ENCODE data around the gene DNAJB6. TPM values are rescaled to one million over a fixed set of nuclear protein-coding genes. Genes with fewer than 3 reads are reported as not detected.

The DNAJB6 gene
- total and polyA plus RNA-seq, 4 donors = 118 to 143 (median 128) TPM

DNA sequence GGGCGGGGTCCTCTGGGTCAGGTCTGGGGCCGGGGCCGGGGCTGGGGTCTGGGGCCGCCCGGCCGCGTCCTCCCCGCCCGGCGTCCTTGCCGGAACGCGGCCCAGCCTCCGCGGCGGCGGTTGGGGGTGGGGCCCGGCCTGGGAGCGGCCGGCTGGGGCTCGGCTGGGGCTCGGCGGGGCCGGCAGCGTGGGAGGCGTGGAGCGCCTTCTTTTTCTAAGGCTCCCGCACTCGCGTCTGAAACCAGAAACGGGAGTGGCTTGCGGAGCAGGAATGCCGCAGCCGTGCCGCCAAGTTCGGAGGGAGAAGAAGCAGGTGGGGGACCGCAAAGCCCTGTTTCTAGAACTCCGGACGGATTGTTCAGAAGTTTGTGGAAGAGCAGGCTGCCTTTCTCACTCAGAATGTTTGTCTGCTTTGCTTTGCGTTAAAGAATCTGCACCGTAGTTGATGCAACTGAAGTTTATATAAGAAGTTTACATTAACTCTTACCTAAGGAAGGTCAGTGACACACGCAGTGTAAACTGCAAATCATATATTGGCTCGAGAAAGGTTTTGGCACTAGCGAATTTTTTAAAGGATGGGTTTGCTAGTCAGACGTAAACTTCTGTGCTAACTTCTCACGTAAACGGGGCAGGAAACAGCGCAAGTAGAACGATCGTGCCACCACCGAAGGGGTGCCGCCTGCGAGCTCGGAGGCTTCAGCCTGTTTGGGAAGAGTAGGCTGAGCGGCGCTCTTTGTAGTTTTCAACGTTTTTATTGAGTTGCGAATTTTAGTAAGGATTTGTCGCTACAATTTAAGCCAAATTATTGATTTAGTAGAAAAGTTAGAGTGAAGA, 729 bp downstream of the DNAJB6 start:
- Histone ChIP-seq H3K27ac (ENCODE audit: low read depth in 1 of 2, low read length in 2 of 2) (peak overlapping the region; percentile 77 to 97), H3K4me3 (ENCODE audit: low read length in 2 of 2) (peak overlapping the region; percentile 87 to 95), H3K9me3 (ENCODE audit: control insufficient read depth, low read length) (no peaks in the 10 kb centered on the region), H3K27me3 (ENCODE audit: control insufficient read depth in 1 of 2, insufficient read depth in 2 of 2, low read length in 1 of 2) (no peaks in the 10 kb centered on the region), H3K36me3 (ENCODE audit: control insufficient read depth in 1 of 2, insufficient read depth in 2 of 2, low read length in 1 of 2) (no peaks in the 10 kb centered on the region), H3K4me1 (ENCODE audit: control insufficient read depth in 1 of 2, insufficient read depth in 2 of 2, low read length in 2 of 2) (peaks cover 0 to 2% of the 10 kb centered on the region in 2 donors)
- peak; percentile 85 for ATAC-seq (ENCODE audit: low FRiP score)
- intact Hi-C loops (cut with DNase I) = loop anchor here (2.0 to 5.0 kb wide), 3 partner anchors 49 to 60 kb away; no protein-coding TSS in a partner anchor
- DNase-seq = peak; percentile 80 to 89
- WGBS, 2 donors = 0 to 1% methylated on average over 46 to 59 of the region's 59 CpGs

DNA sequence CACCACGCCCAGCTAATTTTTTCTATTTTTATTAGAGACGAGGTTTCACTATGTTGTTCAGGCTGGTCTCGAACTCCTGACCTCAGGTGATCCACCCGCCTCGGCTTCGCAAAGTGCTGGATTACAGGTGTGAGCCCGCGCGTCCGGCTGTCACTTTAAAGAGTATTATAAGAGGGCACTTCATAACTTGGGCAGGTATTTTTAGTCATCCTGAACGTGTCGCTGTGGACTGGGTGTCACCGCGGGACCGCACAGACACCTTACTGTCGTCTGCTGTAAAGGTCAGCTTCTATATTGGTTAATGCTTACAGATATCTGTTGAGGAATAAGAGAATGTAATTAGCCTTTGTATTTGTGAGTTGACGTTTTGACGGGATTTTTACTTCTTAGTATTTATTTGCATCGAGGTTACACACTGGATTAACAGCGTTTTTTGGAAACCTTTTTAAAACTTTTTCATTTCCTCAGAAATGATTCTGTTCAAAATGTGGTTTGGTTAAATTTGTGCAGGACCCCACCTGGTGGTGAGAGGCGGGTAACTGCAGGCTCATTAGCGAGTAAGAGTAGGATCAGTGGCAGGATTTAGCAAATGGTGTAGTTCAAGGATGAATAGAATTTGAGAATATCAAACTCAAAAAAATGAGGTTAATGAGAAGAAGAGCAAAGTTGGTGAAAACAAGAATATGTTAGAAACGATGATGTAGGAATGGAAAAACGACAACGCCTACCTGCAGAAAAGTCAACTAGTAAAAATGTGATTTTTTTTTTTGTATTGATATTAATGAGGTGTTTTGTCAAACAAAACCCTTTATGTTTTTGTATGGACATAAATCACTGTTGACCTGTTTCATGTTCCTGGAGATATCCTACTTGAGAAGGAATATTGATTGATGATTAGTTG, 3.2 kb downstream of the DNAJB6 start:
- Histone ChIP-seq H3K4me3 (ENCODE audit: low read length in 2 of 2) (no peak overlapping the region), H3K4me1 (ENCODE audit: control insufficient read depth in 1 of 2, insufficient read depth in 2 of 2, low read length in 2 of 2) (peaks cover 0 to 2% of the 10 kb centered on the region in 2 donors), H3K27me3 (ENCODE audit: control insufficient read depth in 1 of 2, insufficient read depth in 2 of 2, low read length in 1 of 2) (no peaks in the 10 kb centered on the region), H3K27ac (ENCODE audit: low read depth in 1 of 2, low read length in 2 of 2) (no peak overlapping the region), H3K9me3 (ENCODE audit: control insufficient read depth, low read length) (no peaks in the 10 kb centered on the region), H3K36me3 (ENCODE audit: control insufficient read depth in 1 of 2, insufficient read depth in 2 of 2, low read length in 1 of 2) (no peaks in the 10 kb centered on the region)
- intact Hi-C loops (cut with DNase I) = loop anchor here (2.0 to 10.0 kb wide), 4 partner anchors 47 to 1685 kb away; no protein-coding TSS in a partner anchor
- DNase-seq = peak in 1 of 2 donors; percentile 72
- WGBS, 2 donors = 53 to 55% methylated on average over 25 of the region's 25 CpGs
- ATAC-seq (ENCODE audit: low FRiP score) = no peak

DNA sequence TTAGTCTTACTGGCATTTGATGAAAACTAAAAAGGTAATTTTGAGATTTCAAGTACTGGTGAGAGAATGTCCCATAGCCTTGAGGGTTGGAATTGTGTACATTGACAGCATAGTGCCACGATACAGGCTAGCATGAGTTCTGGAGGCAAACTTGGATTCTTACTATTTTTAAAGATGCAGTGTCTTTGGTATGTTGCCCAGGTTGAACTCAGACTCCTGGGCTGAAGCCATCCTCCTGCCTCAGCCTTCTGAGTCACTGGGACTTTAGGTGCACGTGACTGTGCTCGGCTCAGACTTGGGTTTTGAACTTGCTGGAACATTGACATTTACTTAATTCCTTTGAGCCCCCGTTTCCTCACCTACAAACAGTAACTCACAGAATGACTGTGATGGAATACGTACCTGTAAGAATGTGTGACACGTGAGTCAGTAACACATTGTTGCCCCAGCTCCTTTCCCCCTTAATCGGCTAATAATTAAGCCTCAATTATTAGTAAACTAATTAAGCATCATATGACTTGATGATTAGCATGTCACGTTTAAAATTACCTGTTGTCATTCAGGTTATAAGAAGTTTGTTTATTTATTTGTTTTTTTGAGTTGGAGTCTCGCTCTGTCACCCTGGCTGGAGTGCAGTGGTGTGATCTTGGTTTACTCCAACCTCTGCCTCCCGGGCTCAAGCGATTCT, 10.6 kb downstream of the DNAJB6 start:
- ATAC-seq (ENCODE audit: low FRiP score) (peak; percentile 85), DNase-seq (peak; percentile 76 to 82)
- intact Hi-C loops (cut with DNase I) = loop anchor here in 1 of 2 donors (10.0 kb wide), 1 partner anchor 1693 kb away; no protein-coding TSS in a partner anchor
- H3K27me3 ChIP-seq (ENCODE audit: control insufficient read depth in 1 of 2, insufficient read depth in 2 of 2, low read length in 1 of 2) = no peaks in the 10 kb centered on the region
- no peaks in the 10 kb centered on the region for H3K36me3 ChIP-seq (ENCODE audit: control insufficient read depth in 1 of 2, insufficient read depth in 2 of 2, low read length in 1 of 2)
- peak overlapping the region; percentile 22 to 26 for H3K4me3 ChIP-seq (ENCODE audit: low read length in 2 of 2)
- 51 to 54% methylated on average over 11 of the region's 11 CpGs for WGBS, 2 donors
- peaks cover 2 to 5% of the 10 kb centered on the region in 2 donors for H3K4me1 ChIP-seq (ENCODE audit: control insufficient read depth in 1 of 2, insufficient read depth in 2 of 2, low read length in 2 of 2)
- no peaks in the 10 kb centered on the region for H3K9me3 ChIP-seq (ENCODE audit: control insufficient read depth, low read length)
- peak overlapping the region in 1 of 2 donors; percentile 55 for H3K27ac ChIP-seq (ENCODE audit: low read depth in 1 of 2, low read length in 2 of 2)

DNA sequence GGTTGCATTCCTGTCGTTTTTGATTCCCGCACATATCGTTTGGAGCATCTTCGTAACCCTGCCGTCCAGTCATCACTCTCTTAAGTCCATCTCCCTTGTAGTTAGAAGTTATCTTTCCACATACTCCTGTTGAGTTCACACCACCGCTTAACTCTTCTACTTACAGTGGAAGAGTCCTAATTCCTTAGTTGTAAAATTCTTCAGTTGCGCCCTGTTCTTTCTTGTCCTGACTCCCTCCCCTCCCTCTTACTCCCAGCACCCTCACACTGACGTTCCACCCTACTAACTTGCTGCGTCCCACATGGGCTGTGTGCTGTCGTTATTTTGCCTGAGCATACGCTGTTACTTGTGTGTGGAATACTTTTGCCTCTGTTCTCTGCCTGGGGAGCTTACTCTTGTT, 11.7 kb downstream of the DNAJB6 start:
- DNase-seq (no peak), ATAC-seq (ENCODE audit: low FRiP score) (no peak)
- Histone ChIP-seq H3K9me3 (ENCODE audit: control insufficient read depth, low read length) (no peaks in the 10 kb centered on the region), H3K27ac (ENCODE audit: low read depth in 1 of 2, low read length in 2 of 2) (peak overlapping the region in 1 of 2 donors; percentile 4), H3K4me3 (ENCODE audit: low read length in 2 of 2) (no peak overlapping the region), H3K4me1 (ENCODE audit: control insufficient read depth in 1 of 2, insufficient read depth in 2 of 2, low read length in 2 of 2) (peaks cover 2 to 5% of the 10 kb centered on the region in 2 donors), H3K27me3 (ENCODE audit: control insufficient read depth in 1 of 2, insufficient read depth in 2 of 2, low read length in 1 of 2) (no peaks in the 10 kb centered on the region), H3K36me3 (ENCODE audit: control insufficient read depth in 1 of 2, insufficient read depth in 2 of 2, low read length in 1 of 2) (no peaks in the 10 kb centered on the region)
- WGBS, 2 donors = 72 to 73% methylated on average over 11 of the region's 11 CpGs
- intact Hi-C loops (cut with DNase I) = loop anchor here in 1 of 2 donors (10.0 kb wide), 1 partner anchor 1694 kb away; no protein-coding TSS in a partner anchor

DNA sequence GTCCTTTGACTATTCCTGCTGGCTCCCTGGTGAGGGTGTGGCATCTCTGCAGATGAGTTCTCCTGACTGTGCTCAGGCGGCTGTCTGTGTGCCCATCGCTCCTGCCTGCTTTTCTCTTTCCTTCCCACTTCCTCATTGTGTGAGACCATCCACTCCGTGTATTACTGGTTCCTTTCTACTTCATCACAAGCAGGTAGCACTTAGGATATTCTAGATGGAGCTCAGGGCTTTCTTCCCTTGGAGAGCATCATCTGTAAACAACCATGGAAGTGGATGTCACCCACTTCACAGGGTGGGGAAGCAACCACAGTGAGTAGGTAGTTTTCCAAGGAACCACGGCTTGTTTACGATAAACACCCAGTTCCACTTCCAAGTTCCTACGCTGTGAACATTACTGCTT, 15.7 kb downstream of the DNAJB6 start:
- WGBS, 2 donors = 83 to 89% methylated on average over 6 of the region's 6 CpGs
- Histone ChIP-seq H3K9me3 (ENCODE audit: control insufficient read depth, low read length) (no peaks in the 10 kb centered on the region), H3K4me3 (ENCODE audit: low read length in 2 of 2) (no peak overlapping the region), H3K27me3 (ENCODE audit: control insufficient read depth in 1 of 2, insufficient read depth in 2 of 2, low read length in 1 of 2) (no peaks in the 10 kb centered on the region), H3K36me3 (ENCODE audit: control insufficient read depth in 1 of 2, insufficient read depth in 2 of 2, low read length in 1 of 2) (no peaks in the 10 kb centered on the region), H3K4me1 (ENCODE audit: control insufficient read depth in 1 of 2, insufficient read depth in 2 of 2, low read length in 2 of 2) (peaks cover 2 to 3% of the 10 kb centered on the region in 2 donors), H3K27ac (ENCODE audit: low read depth in 1 of 2, low read length in 2 of 2) (no peak overlapping the region)
- intact Hi-C loops (cut with DNase I) = no loop called here
- DNase-seq (no peak), ATAC-seq (ENCODE audit: low FRiP score) (no peak)

DNA sequence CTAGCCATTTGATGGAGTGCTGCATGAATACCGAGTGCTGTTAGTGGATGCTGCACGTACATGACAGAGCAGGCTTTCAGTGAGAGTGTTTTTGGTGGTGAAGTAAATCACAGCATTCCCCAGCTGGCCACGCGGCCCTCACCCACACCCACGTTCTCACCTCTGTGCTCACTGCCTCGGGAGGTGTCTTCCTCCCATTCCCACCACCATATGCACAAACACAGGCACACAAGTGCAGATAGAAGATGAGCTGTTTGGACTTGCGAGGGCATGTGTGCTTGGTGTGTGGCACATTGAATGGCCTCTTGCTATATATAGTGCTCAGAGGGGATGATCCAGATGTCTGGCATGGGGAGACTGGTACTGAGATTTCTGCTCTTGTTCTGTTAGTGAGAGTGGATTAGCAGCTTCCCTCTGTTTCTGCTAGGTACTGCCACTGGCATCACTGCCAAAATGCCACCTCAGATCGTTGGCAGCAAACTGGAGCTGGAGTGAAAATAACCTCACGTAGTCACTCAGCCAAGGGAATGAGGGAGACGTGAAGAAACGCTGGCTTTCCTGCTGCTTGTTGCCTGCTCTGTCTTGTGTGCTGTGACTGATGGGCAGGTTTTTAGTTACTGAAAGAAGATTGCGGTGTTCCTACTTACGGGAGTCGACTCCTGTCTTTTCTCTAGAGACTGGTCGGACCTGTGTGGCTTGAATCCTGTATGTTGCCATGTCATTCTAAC, 19.1 kb downstream of the DNAJB6 start:
- ATAC-seq (ENCODE audit: low FRiP score) = peak; percentile 53
- peaks cover 0 to 2% of the 10 kb centered on the region in 2 donors for H3K36me3 ChIP-seq (ENCODE audit: control insufficient read depth in 1 of 2, insufficient read depth in 2 of 2, low read length in 1 of 2)
- H3K4me1 ChIP-seq (ENCODE audit: control insufficient read depth in 1 of 2, insufficient read depth in 2 of 2, low read length in 2 of 2) = no peaks in the 10 kb centered on the region
- H3K4me3 ChIP-seq (ENCODE audit: low read length in 2 of 2) = no peak overlapping the region
- H3K9me3 ChIP-seq (ENCODE audit: control insufficient read depth, low read length) = no peaks in the 10 kb centered on the region
- WGBS, 2 donors = 9 to 14% methylated on average over 15 of the region's 15 CpGs
- no peaks in the 10 kb centered on the region for H3K27me3 ChIP-seq (ENCODE audit: control insufficient read depth in 1 of 2, insufficient read depth in 2 of 2, low read length in 1 of 2)
- intact Hi-C loops (cut with DNase I) = no loop called here
- peak overlapping the region in 1 of 2 donors; percentile 45 for H3K27ac ChIP-seq (ENCODE audit: low read depth in 1 of 2, low read length in 2 of 2)
- peak; percentile 65 to 76 for DNase-seq

DNA sequence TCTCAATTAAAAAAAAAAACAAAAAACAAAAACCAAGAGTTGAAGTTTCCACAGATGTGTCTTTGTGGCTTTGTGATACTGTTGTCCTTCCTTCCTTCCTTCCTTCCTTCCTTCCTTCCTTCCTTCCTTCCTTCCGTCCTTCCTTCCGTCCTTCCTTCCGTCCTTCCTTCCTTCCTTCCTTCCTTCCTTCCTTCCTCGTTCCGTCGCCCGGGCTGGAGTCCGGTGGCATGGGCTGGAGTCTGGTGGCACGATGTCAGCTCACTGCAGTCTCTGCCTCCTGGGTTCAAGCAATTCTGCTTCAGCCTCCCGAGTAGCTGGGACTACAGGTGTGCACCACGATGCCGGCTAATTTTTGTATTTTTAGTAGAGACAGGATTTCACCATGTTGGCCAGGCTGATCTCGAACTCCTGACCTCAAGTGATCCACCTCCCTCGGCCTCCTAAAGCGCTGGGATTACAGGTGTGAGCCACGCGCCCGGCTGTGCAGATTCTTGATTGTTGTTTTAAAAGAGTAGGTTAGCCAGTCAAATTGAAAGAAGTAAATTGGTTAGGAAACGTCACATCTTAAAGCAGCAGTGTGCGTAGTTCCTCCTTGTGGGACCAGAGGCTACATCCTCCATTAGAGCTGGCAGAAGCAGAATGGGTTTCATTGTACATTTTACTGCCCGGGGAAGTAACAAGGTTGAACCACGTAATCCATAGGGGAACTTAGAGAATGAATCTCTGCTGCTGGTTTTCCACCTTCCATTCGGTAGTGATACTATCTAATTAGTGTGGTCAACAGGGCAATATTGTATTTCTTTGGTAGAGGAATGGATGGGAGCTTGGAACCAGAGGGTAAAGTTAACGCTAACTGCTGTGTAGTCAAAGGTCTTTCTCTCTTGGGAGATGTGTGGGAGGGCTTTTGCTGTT, 20.6 kb downstream of the DNAJB6 start:
- no peak for ATAC-seq (ENCODE audit: low FRiP score)
- H3K4me3 ChIP-seq (ENCODE audit: low read length in 2 of 2) = no peak overlapping the region
- peak in 1 of 2 donors; percentile 55 for DNase-seq
- H3K4me1 ChIP-seq (ENCODE audit: control insufficient read depth in 1 of 2, insufficient read depth in 2 of 2, low read length in 2 of 2) = no peaks in the 10 kb centered on the region
- no peaks in the 10 kb centered on the region for H3K9me3 ChIP-seq (ENCODE audit: control insufficient read depth, low read length)
- intact Hi-C loops (cut with DNase I) = no loop called here
- H3K27me3 ChIP-seq (ENCODE audit: control insufficient read depth in 1 of 2, insufficient read depth in 2 of 2, low read length in 1 of 2) = no peaks in the 10 kb centered on the region
- H3K36me3 ChIP-seq (ENCODE audit: control insufficient read depth in 1 of 2, insufficient read depth in 2 of 2, low read length in 1 of 2) = peaks cover 0 to 2% of the 10 kb centered on the region in 2 donors
- H3K27ac ChIP-seq (ENCODE audit: low read depth in 1 of 2, low read length in 2 of 2) = no peak overlapping the region
- WGBS, 2 donors = 79 to 85% methylated on average over 22 of the region's 24 CpGs
